GM23248 (cell line): Measurements from ENCODE around the gene NHEJ1. TPM values are rescaled to one million over a fixed set of nuclear protein-coding genes. Genes with fewer than 3 reads are reported as not detected.

Source experiments
- DNase-seq: peaks from one replicate; pipeline ENCODE4 v3.0.0-alpha.2; 2015
- H2AFZ ChIP-seq: fragments of 200-600 bp; sonication (generic); 2 replicates; pipeline ENCODE4 v1.6.1; 2016; ENCODE audit warnings: antibody characterized with exemption
- H3F3A ChIP-seq: fragments of 200-600 bp; sonication (generic); 2 replicates; pipeline ENCODE4 v1.6.1; 2016; ENCODE audit warnings: mild to moderate bottlenecking, antibody characterized with exemption, mixed run types; ENCODE audit not compliant: insufficient read depth
- H3K27ac ChIP-seq: fragments of 200-600 bp; sonication (generic); 2 replicates; pipeline ENCODE4 v1.5.1; 2016; ENCODE audit warnings: mild to moderate bottlenecking
- H3K27me3 ChIP-seq: fragments of 200-600 bp; sonication (generic); replicated peaks from 2 replicates; pipeline ENCODE4 v1.6.1; 2016; ENCODE audit warnings: mild to moderate bottlenecking; ENCODE audit not compliant: insufficient read depth
- H3K36me3 ChIP-seq: fragments of 200-600 bp; sonication (generic); 2 replicates; pipeline ENCODE4 v1.6.1; 2016; ENCODE audit warnings: low read depth, mild to moderate bottlenecking
- H3K4me1 ChIP-seq: fragments of 200-600 bp; sonication (generic); 2 replicates; pipeline ENCODE4 v1.6.1; 2016; ENCODE audit warnings: mild to moderate bottlenecking; ENCODE audit not compliant: insufficient read depth
- H3K4me2 ChIP-seq: fragments of 200-600 bp; sonication (generic); one replicate; pipeline ENCODE4 v1.6.1; 2016; ENCODE audit warnings: mild to moderate bottlenecking; ENCODE audit not compliant: unreplicated experiment
- H3K4me3 ChIP-seq: fragments of 200-600 bp; sonication (generic); 2 replicates; pipeline ENCODE4 v1.5.1; 2016; ENCODE audit warnings: mild to moderate bottlenecking
- H3K79me2 ChIP-seq: fragments of 200-600 bp; sonication (generic); 2 replicates; pipeline ENCODE4 v1.6.1; 2016; ENCODE audit warnings: mild to moderate bottlenecking; ENCODE audit not compliant: insufficient read depth
- H3K9ac ChIP-seq: fragments of 200-600 bp; sonication (generic); 2 replicates; pipeline ENCODE4 v1.6.1; 2016; ENCODE audit warnings: mild to moderate bottlenecking
- H3K9me2 ChIP-seq: fragments of 200-600 bp; sonication (generic); 2 replicates; pipeline ENCODE4 v1.6.1; 2016; ENCODE audit warnings: mixed run types, mild to moderate bottlenecking, moderate library complexity; ENCODE audit not compliant: insufficient read depth
- H3K9me3 ChIP-seq: fragments of 200-600 bp; sonication (generic); one replicate; pipeline ENCODE4 v1.6.1; 2017; ENCODE audit warnings: low read depth
- H4K20me1 ChIP-seq: fragments of 200-600 bp; sonication (generic); 2 replicates; pipeline ENCODE4 v1.6.0; 2016; ENCODE audit not compliant: insufficient read depth
- EZH2 ChIP-seq: fragments of 200-600 bp; sonication (generic); IDR thresholded peaks from 2 replicates; pipeline ENCODE4 v1.6.1; 2018; ENCODE audit warnings: antibody characterized with exemption, mild to moderate bottlenecking; ENCODE audit not compliant: insufficient read depth, poor library complexity, severe bottlenecking
- EZH2phosphoT487 ChIP-seq: fragments of 200-600 bp; sonication (generic); IDR thresholded peaks from 2 replicates; pipeline ENCODE4 v1.6.1; 2018; ENCODE audit warnings: antibody characterized with exemption, moderate library complexity, mild to moderate bottlenecking, low read depth; ENCODE audit not compliant: insufficient read depth
- WGBS, 2 experiments: methylation state at CpG; one replicate each; pipeline ENCODE4 v1.1.6; 2015 to 2017; ENCODE audit warnings: low lambda C conversion rate in 2 of 2, low coverage in 1 of 2; ENCODE audit errors: missing lambda C conversion rate in 2 of 2; 5-methylcytosine and 5-hydroxymethylcytosine counted together
- in situ Hi-C: fragments of 300-500 bp; cut with MboI; formaldehyde crosslinking; loops from 2 replicates; pipeline ENCODE4 v1.15.0; 2020
- polyA plus RNA-seq: library from polyadenylated mRNA; unstranded; fragments of >200 nt; fragmentation: Nextera tagmentation; extraction: Ambion mirVana; gene quantifications from 2 replicates; pipeline ENCODE4 v1.2.1, GENCODE V29; 2016
- total RNA-seq: library from RNA; depleted of rRNA; stranded (reverse); fragments of >200 nt; shearing (Covaris generic); gene quantifications from 2 replicates; pipeline ENCODE4 v1.2.3, GENCODE V29; 2014

NHEJ1 gene
- total and polyA plus RNA-seq, 2 experiments from 2014 or later = 8.3 to 16.1 TPM

DNA sequence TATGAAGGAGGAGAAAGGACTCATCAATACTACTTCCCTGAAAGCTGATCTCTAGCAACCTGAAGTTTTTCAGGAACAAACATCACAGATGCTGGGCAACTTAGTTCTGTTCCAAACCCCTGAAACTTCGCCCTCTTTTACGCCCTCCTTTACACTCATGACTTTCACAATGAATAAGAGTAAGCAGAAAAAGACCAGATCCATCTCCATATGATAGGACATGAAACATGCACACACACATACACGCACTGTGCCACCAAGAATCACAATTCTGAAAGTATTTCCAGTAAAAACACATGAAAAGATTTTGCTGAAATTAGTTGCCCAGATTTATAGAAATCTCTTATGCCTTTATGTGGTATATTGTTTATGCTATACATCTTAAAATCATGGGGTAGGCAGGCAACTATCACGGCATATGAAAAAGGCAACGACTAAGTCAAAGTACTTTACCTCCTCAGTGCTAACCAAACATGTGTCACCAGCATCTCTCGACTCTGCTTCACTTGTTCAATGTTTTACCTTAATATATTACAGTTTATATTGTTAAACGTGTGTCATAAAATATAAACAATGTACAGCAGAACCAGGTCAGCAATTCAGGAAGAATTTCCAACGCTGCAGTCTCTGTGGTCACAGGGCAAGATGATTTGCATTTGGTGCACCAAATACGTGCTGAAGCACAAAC is 47.8 kb downstream of the NHEJ1 start:
- TF ChIP-seq EZH2phosphoT487 (no peak), EZH2 (no peak)
- H3K27ac ChIP-seq = no peak overlapping the region
- H3K79me2 ChIP-seq = no peaks in the 10 kb centered on the region
- 85% methylated on average over 9 of the region's 9 CpGs for WGBS, 2 experiments
- H3F3A ChIP-seq = no peaks in the 10 kb centered on the region
- no peaks in the 10 kb centered on the region for H3K36me3 ChIP-seq
- no peak overlapping the region for H3K4me2 ChIP-seq
- in situ Hi-C loops = no loop called here
- no peaks in the 10 kb centered on the region for H3K27me3 ChIP-seq
- no peaks in the 10 kb centered on the region for H3K4me1 ChIP-seq
- H3K9me2 ChIP-seq = no peaks in the 10 kb centered on the region
- H2AFZ ChIP-seq = no peak overlapping the region
- no peak overlapping the region for H3K4me3 ChIP-seq
- no peaks in the 10 kb centered on the region for H3K9me3 ChIP-seq
- no peak for DNase-seq
- no peaks in the 10 kb centered on the region for H4K20me1 ChIP-seq
- H3K9ac ChIP-seq = no peak overlapping the region

- no peaks in the 10 kb centered on the region for H3K4me1 ChIP-seq
- no peak overlapping the region for H2AFZ ChIP-seq
- H3K4me3 ChIP-seq = no peak overlapping the region
- TF ChIP-seq EZH2phosphoT487 (no peak), EZH2 (no peak)
- no peaks in the 10 kb centered on the region for H3K27me3 ChIP-seq
- WGBS, 2 experiments = 96 to 97% methylated on average over 2 of the region's 2 CpGs
- no peak for DNase-seq
- H3K9me3 ChIP-seq = no peaks in the 10 kb centered on the region
- H3K4me2 ChIP-seq = no peak overlapping the region
- no peaks in the 10 kb centered on the region for H3K36me3 ChIP-seq
- H3F3A ChIP-seq = no peaks in the 10 kb centered on the region
- no peaks in the 10 kb centered on the region for H3K79me2 ChIP-seq
- in situ Hi-C loops = no loop called here
- H4K20me1 ChIP-seq = no peaks in the 10 kb centered on the region
- no peak overlapping the region for H3K9ac ChIP-seq
- H3K27ac ChIP-seq = no peak overlapping the region
- no peaks in the 10 kb centered on the region for H3K9me2 ChIP-seq
Observed at GRCh38 chr2:219112062-219112406, 48.6 kb downstream of the NHEJ1 start.

DNA sequence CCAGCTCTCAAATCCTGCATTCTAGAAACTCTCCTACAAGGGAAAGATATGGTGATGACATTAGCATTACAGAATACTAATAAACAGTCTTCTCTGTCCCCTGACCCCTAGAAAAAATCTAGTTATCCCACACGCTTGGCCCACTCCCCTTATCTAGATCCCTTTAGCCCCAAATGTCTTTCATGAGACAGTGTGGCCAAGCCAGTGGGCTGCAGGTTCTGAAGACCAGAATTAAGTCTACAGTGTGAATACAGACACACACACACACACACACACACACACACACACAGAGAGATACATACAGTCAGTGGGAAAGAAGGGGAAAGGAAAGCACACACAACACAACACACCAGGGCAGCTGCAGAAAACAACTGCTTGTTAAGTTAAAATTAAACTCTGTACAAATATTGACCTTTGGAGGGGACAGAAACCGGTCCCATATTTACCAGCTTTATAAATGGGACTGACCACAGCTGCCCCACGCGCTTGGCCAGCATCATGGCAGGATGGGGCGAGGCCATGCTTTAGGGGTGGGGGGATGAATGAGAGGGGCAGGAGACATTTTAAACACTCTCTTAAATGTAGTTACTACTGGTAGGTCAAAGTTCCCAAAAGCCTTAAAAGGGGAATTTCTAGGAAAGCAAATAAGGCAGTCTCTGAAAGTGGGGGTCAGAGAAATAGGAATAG is 49.1 kb downstream of the NHEJ1 start:
- 91 to 93% methylated on average over 5 of the region's 5 CpGs for WGBS, 2 experiments
- Histone ChIP-seq H3K9me3 (no peaks in the 10 kb centered on the region), H3K4me3 (no peak overlapping the region), H3F3A (no peaks in the 10 kb centered on the region), H4K20me1 (no peaks in the 10 kb centered on the region), H3K36me3 (no peaks in the 10 kb centered on the region), H3K9ac (no peak overlapping the region), H3K9me2 (no peaks in the 10 kb centered on the region), H3K27me3 (no peaks in the 10 kb centered on the region), H3K79me2 (no peaks in the 10 kb centered on the region), H3K4me2 (no peak overlapping the region), H2AFZ (no peak overlapping the region), H3K27ac (no peak overlapping the region), H3K4me1 (no peaks in the 10 kb centered on the region)
- DNase-seq = no peak
- in situ Hi-C loops = no loop called here
- no peak for TF ChIP-seq EZH2phosphoT487
- TF ChIP-seq EZH2 = no peak

GRCh38 chr2:219109471-219109870 is 51.1 kb downstream of the NHEJ1 start:
- Histone ChIP-seq H3K9me2 (no peaks in the 10 kb centered on the region), H3K27ac (no peak overlapping the region), H3K9ac (no peak overlapping the region), H2AFZ (no peak overlapping the region), H3K79me2 (no peaks in the 10 kb centered on the region), H3K36me3 (no peaks in the 10 kb centered on the region), H4K20me1 (no peaks in the 10 kb centered on the region), H3K27me3 (no peaks in the 10 kb centered on the region), H3K4me1 (peaks cover 3% of the 10 kb centered on the region; the same call in 1 of the 2 replicates), H3K4me3 (no peak overlapping the region), H3K4me2 (no peak overlapping the region), H3F3A (no peaks in the 10 kb centered on the region), H3K9me3 (no peaks in the 10 kb centered on the region)
- DNase-seq = no peak
- TF ChIP-seq EZH2phosphoT487 = no peak
- no peak for TF ChIP-seq EZH2
- WGBS, 2 experiments = 92 to 96% methylated on average over 3 of the region's 3 CpGs
- in situ Hi-C loops = no loop called here
